K562 (cell line): ENCODE data around the gene HIVEP1. TPM values are rescaled to one million over a fixed set of nuclear protein-coding genes. Genes with fewer than 3 reads are reported as not detected.

Source experiments
- ATAC-seq: fragments of 200-7000 bp; cut with Tn5 transposase; 3 replicates; pipeline ENCODE4 v1.9.1; 2020; ENCODE audit warnings: moderate library complexity
- BruUV-seq: library from RNA; stranded (reverse); fragments of 400-500 nt; replicated peaks from 2 replicates; lab custom pipeline; 2021; lab: Mats Ljungman, UMichigan
- CTCF ChIA-PET: fragments of 300-600 bp; formaldehyde crosslinking; extraction: SDS; loops from one replicate; lab custom pipeline; 2021; ENCODE audit warnings: low intra/inter-chr PET ratio; lab: Yijun Ruan, JAX
- POLR2A ChIA-PET: fragments of 300-600, 350-650 bp; sonication (Branson Sonifier 250); formaldehyde crosslinking; extraction: SDS; loops from one replicate; lab custom pipeline; 2021; ENCODE audit warnings: antibody characterized with exemption, inconsistent platforms; lab: Yijun Ruan, JAX
- DNase-seq, 4 experiments: peaks; one replicate each; pipeline versions ENCODE4 v3.0.0 to v3.0.0-alpha.2; 2011 to 2018; ENCODE audit warnings: low spot score in 3 of 4, mixed read lengths in 3 of 4; ENCODE audit errors: extremely low read depth in 1 of 4
- FAIRE-seq: peaks from 2 replicates; lab custom pipeline; 2011; peaks lifted over from hg19 to GRCh38; lab: Jason Lieb, UNC
- H2AFZ ChIP-seq: 2 replicates; pipeline ENCODE4 v1.6.0; 2011; ENCODE audit warnings: low read depth, low read length, control low read depth, inconsistent platforms
- H3K27ac ChIP-seq: fragments of 200-600 bp; 3 replicates; pipeline ENCODE4 v1.8.0; 2011; ENCODE audit warnings: low read depth, mild to moderate bottlenecking, control low read depth, inconsistent platforms, low read length, moderate library complexity, mixed read lengths; ENCODE audit errors: extremely low read depth
- H3K27me3 ChIP-seq, 2 experiments: fragments of 300-600 bp in 1 of 2; 2 replicates in 1 of 2; 3 replicates in 1 of 2; pipeline versions ENCODE4 v1.6.0 to v1.8.0; 2011; ENCODE audit warnings: inconsistent platforms in 2 of 2, low read length in 2 of 2, mild to moderate bottlenecking in 1 of 2, mixed read lengths in 1 of 2, moderate library complexity in 1 of 2; ENCODE audit not compliant: control insufficient read depth in 2 of 2, insufficient read depth in 2 of 2
- H3K36me3 ChIP-seq: fragments of 300-600 bp; 3 replicates; pipeline ENCODE4 v1.8.0; 2011; ENCODE audit warnings: mild to moderate bottlenecking, low read length, inconsistent platforms; ENCODE audit not compliant: control insufficient read depth, insufficient read depth
- H3K4me1 ChIP-seq, 2 experiments: fragments of 200-600 bp in 1 of 2; replicated peaks in 1 of 2; 2 replicates in 1 of 2; 3 replicates in 1 of 2; pipeline versions ENCODE4 v1.5.1 to v1.8.0; 2011; ENCODE audit warnings: inconsistent platforms in 2 of 2, low read length in 2 of 2, mild to moderate bottlenecking in 1 of 2, mixed read lengths in 1 of 2, moderate library complexity in 1 of 2; ENCODE audit not compliant: control insufficient read depth in 2 of 2, insufficient read depth in 2 of 2
- H3K4me2 ChIP-seq: 2 replicates; pipeline ENCODE4 v1.6.1; 2011; ENCODE audit warnings: low read length, control low read depth, inconsistent platforms, mixed read lengths; ENCODE audit not compliant: insufficient read depth
- H3K4me3 ChIP-seq: fragments of 200-600 bp; sonication (generic), shearing (Covaris generic); 2 replicates; pipeline ENCODE4 v1.5.1; 2016; ENCODE audit warnings: control low read depth, inconsistent platforms
- H3K79me2 ChIP-seq: fragments of 200-600 bp; 3 replicates; pipeline ENCODE4 v1.8.0; 2011; ENCODE audit warnings: low read length, inconsistent platforms; ENCODE audit not compliant: control insufficient read depth, insufficient read depth
- H3K9ac ChIP-seq, 2 experiments: 2 replicates each; pipeline versions ENCODE4 v1.6.0 to v1.6.1; 2011; ENCODE audit warnings: low read depth in 2 of 2, low read length in 2 of 2, control low read depth in 1 of 2, inconsistent platforms in 1 of 2, mild to moderate bottlenecking in 1 of 2, mixed read lengths in 1 of 2; ENCODE audit not compliant: insufficient read depth in 1 of 2
- H3K9me1 ChIP-seq: one replicate; pipeline ENCODE4 v1.6.0; 2011; ENCODE audit warnings: inconsistent platforms, mild to moderate bottlenecking, low read length, moderate library complexity; ENCODE audit not compliant: control insufficient read depth, insufficient read depth
- H3K9me3 ChIP-seq: replicated peaks from 2 replicates; pipeline ENCODE4 v1.5.1; 2011; ENCODE audit warnings: low read depth, low read length, inconsistent platforms; ENCODE audit not compliant: control insufficient read depth, insufficient read depth
- H4K20me1 ChIP-seq: replicated peaks from 2 replicates; pipeline ENCODE4 v1.6.1; 2011; ENCODE audit warnings: low read length, inconsistent platforms, mixed read lengths; ENCODE audit not compliant: control insufficient read depth, insufficient read depth
- ATF3 ChIP-seq, 2 experiments: fragments of 450-650 bp in 1 of 2; sonication (generic) in 1 of 2; formaldehyde crosslinking in 1 of 2; IDR thresholded peaks in 1 of 2; conservative IDR thresholded peaks in 1 of 2; 2 replicates each; pipeline versions ENCODE4 v1.6.1 to v1.8.1; 2016 to 2023; ENCODE audit warnings: mild to moderate bottlenecking in 2 of 2, moderate library complexity in 2 of 2, inconsistent platforms in 1 of 2, missing genetic modification reagents in 1 of 2
- ZBTB11 ChIP-seq, 3 experiments: fragments of 200-800 bp in 1 of 3; fragments of 250-450 bp in 1 of 3; fragments of 450-650 bp in 1 of 3; sonication (Bioruptor Pico) in 1 of 3; sonication (Bioruptor generic) in 1 of 3; formaldehyde crosslinking in 1 of 3; IDR thresholded peaks; 2 replicates each; pipeline versions ENCODE4 v1.6.1 to v1.8.0; 2016 to 2022; ENCODE audit warnings: mild to moderate bottlenecking in 2 of 3, missing genetic modification characterization in 2 of 3, missing compliant biosample characterization in 1 of 3, moderate library complexity in 1 of 3
- ZC3H4 ChIP-seq: sonication (generic); formaldehyde crosslinking; IDR thresholded peaks from 2 replicates; pipeline ENCODE4 v1.9.0; 2021; ENCODE audit warnings: missing genetic modification reagents, borderline replicate concordance
- ZNF212 ChIP-seq: fragments of 450-650 bp; formaldehyde crosslinking; IDR thresholded peaks from 2 replicates; pipeline ENCODE4 v1.4.0; 2020; ENCODE audit warnings: mild to moderate bottlenecking
- WGBS: fragments of 100-300 bp; shearing (Covaris generic); methylation state at CpG from one replicate; pipeline ENCODE4 v1.1.6; 2016; ENCODE audit warnings: low coverage, mixed read lengths; ENCODE audit not compliant: insufficient coverage; ENCODE audit errors: missing lambda C conversion rate; 5-methylcytosine and 5-hydroxymethylcytosine counted together
- in situ Hi-C: fragments of 300-500 bp; cut with MboI; formaldehyde crosslinking; loops from 4 replicates; pipeline ENCODE4 v1.15.0; 2018; ENCODE audit warnings: inconsistent platforms, mixed read lengths
- intact Hi-C: fragments of 100-400 bp; cut with micrococcal nuclease; formaldehyde crosslinking; loops from 2 replicates; pipeline ENCODE4 v1.14.2; 2022
- polyA plus RNA-seq, 8 experiments: library from polyadenylated mRNA; depleted of rRNA in 4 of 8; stranded (reverse) in 5 of 8; unstranded in 3 of 8; fragments of >200 nt; fragmentation: Nextera tagmentation in 2 of 8; fragmentation: Illumina TruSeq in 1 of 8; extraction: Ambion mirVana in 2 of 8; extraction: Trizol in 1 of 8; gene quantifications; 2 replicates each; pipeline versions ENCODE4 v1.2.1 to v1.2.3, GENCODE V29; 2011 to 2014; ENCODE audit warnings: inconsistent platforms in 1 of 8, missing spikeins in 1 of 8
- total RNA-seq, 7 experiments: library from RNA; depleted of rRNA in 6 of 7; stranded (reverse); fragments of >200 nt in 6 of 7; fragmentation: Illumina TruSeq in 2 of 7; extraction: Trizol in 2 of 7; gene quantifications; 2 replicates each; pipeline versions ENCODE4 v1.2.1 to v1.2.3, GENCODE V29; 2011 to 2021; ENCODE audit warnings: low replicate concordance in 1 of 7

HIVEP1 gene
- total and polyA plus RNA-seq, 9 of the 15 experiments (the other 6 are each of a cell fraction or from before 2014, with no cell fraction given), result 6.0 to 33.3 (median 21.7) TPM

- TF ChIP-seq ZBTB11 (CRISPR knock-in tag; IDR thresholded peaks at IDR 0.05) (no peak), ZNF212 (CRISPR knock-in tag) (no peak)
These were observed 17.1 kb upstream of the HIVEP1 start (continued) for GRCh38 chr6:11994875-11995461.

GRCh38 chr6:11996751-11997150 is 15.4 kb upstream of the HIVEP1 start:
- H3K4me1 ChIP-seq, result peaks cover 0 to 10% of the 10 kb centered on the region in 2 experiments; a peak in 2 of 5 replicates
- TF ChIP-seq ZC3H4 (CRISPR knock-in tag), result no peak
- TF ChIP-seq ATF3 (IDR thresholded peaks at IDR 0.05), result peak; percentile 23; the same call in 1 of the 2 replicates
- TF ChIP-seq ATF3 (CRISPR knock-in tag; conservative IDR thresholded peaks at IDR 0.05), result no peak
- H3K9me1 ChIP-seq, result no peaks in the 10 kb centered on the region
- no peak for FAIRE-seq
- H4K20me1 ChIP-seq, result no peaks in the 10 kb centered on the region
- in situ Hi-C loops, result no loop called here
- no peaks in the 10 kb centered on the region for H3K36me3 ChIP-seq
- H2AFZ ChIP-seq, result no peak overlapping the region
- H3K4me3 ChIP-seq, result no peak overlapping the region
- H3K9ac ChIP-seq, result no peak overlapping the region
- H3K4me2 ChIP-seq, result no peak overlapping the region
- intact Hi-C loops, result no loop called here
- no peak overlapping the region for H3K27ac ChIP-seq
- WGBS, result 40% methylated on average over 1 of the region's 1 CpG
- CTCF ChIA-PET, result no interaction called here
- POLR2A ChIA-PET, result interaction anchor here (1.4 to 2.3 kb wide), 2 partner anchors 10 to 12 kb away, joined by 4 to 9 read pairs; no protein-coding TSS in a partner anchor
- no peak for DNase-seq
- H3K79me2 ChIP-seq, result no peaks in the 10 kb centered on the region
- no peak for ATAC-seq
- H3K27me3 ChIP-seq, result no peaks in the 10 kb centered on the region
- H3K9me3 ChIP-seq, result no peaks in the 10 kb centered on the region
- no TSS peak for BruUV-seq
